ENCODE measurements around the gene ELMOD1. TPM values are rescaled to one million over a fixed set of nuclear protein-coding genes. Genes with fewer than 3 reads are reported as not detected.
A peak's percentile ranks its signal among the peaks of the same experiment; 100 is the strongest.

Gene ELMOD1
- polyA plus RNA-seq, 3 donors from 2014 or later = not detected

GRCh38 chr11:107675902-107676301, 85.0 kb downstream of the ELMOD1 start:
- Mint-ChIP-seq H3K9me3 (peaks cover 0 to 1% (median 0%) of the 10 kb centered on the region in 6 donors), H3K27ac (no peak overlapping the region), H3K36me3 (no peaks in the 10 kb centered on the region), H3K27me3 (ENCODE audit: low read depth in 3 of 3) (peaks cover 0 to 7% (median 2%) of the 10 kb centered on the region in 3 donors), H3K4me3 (no peak overlapping the region), H3K4me1 (no peaks in the 10 kb centered on the region)
- no peak for DNase-seq

GRCh38 chr11:107676336-107677057, 85.5 kb downstream of the ELMOD1 start:
- Mint-ChIP-seq H3K4me1 (no peaks in the 10 kb centered on the region), H3K4me3 (no peak overlapping the region), H3K9me3 (peaks cover 0 to 1% (median 0%) of the 10 kb centered on the region in 6 donors), H3K27ac (no peak overlapping the region), H3K36me3 (no peaks in the 10 kb centered on the region), H3K27me3 (ENCODE audit: low read depth in 3 of 3) (peaks cover 0 to 7% (median 2%) of the 10 kb centered on the region in 3 donors)
- DNase-seq = no peak

- H3K4me1 Mint-ChIP-seq = no peaks in the 10 kb centered on the region
- peaks cover 0 to 9% (median 0%) of the 10 kb centered on the region in 3 donors for H3K27me3 Mint-ChIP-seq (ENCODE audit: low read depth in 3 of 3)
- H3K36me3 Mint-ChIP-seq = no peaks in the 10 kb centered on the region
- H3K4me3 Mint-ChIP-seq = no peak overlapping the region
- H3K27ac Mint-ChIP-seq = no peak overlapping the region
- no peak for DNase-seq
- no peaks in the 10 kb centered on the region for H3K9me3 Mint-ChIP-seq
These were observed 87.1 kb downstream of the ELMOD1 start for GRCh38 chr11:107677924-107678631.

- peaks cover 0 to 9% (median 0%) of the 10 kb centered on the region in 3 donors for H3K27me3 Mint-ChIP-seq (ENCODE audit: low read depth in 3 of 3)
- no peak overlapping the region for H3K4me3 Mint-ChIP-seq
- no peaks in the 10 kb centered on the region for H3K4me1 Mint-ChIP-seq
- DNase-seq = no peak
- no peaks in the 10 kb centered on the region for H3K9me3 Mint-ChIP-seq
- H3K27ac Mint-ChIP-seq = no peak overlapping the region
- H3K36me3 Mint-ChIP-seq = no peaks in the 10 kb centered on the region
These were observed 87.7 kb downstream of the ELMOD1 start for GRCh38 chr11:107678632-107678971.

GRCh38 chr11:107679255-107680024, 88.5 kb downstream of the ELMOD1 start:
- no peak overlapping the region for H3K4me3 Mint-ChIP-seq
- H3K4me1 Mint-ChIP-seq = no peaks in the 10 kb centered on the region
- H3K9me3 Mint-ChIP-seq = no peaks in the 10 kb centered on the region
- H3K27ac Mint-ChIP-seq = no peak overlapping the region
- H3K27me3 Mint-ChIP-seq (ENCODE audit: low read depth in 3 of 3) = peaks cover 0 to 9% (median 0%) of the 10 kb centered on the region in 3 donors
- DNase-seq = no peak
- no peaks in the 10 kb centered on the region for H3K36me3 Mint-ChIP-seq

GRCh38 chr11:107682171-107682570, 91.2 kb downstream of the ELMOD1 start:
- DNase-seq = no peak
- Mint-ChIP-seq H3K4me1 (no peaks in the 10 kb centered on the region), H3K36me3 (no peaks in the 10 kb centered on the region), H3K27me3 (ENCODE audit: low read depth in 3 of 3) (peaks cover 0 to 9% (median 0%) of the 10 kb centered on the region in 3 donors), H3K4me3 (no peak overlapping the region), H3K27ac (no peak overlapping the region), H3K9me3 (no peaks in the 10 kb centered on the region)

- Mint-ChIP-seq H3K27ac (no peak overlapping the region), H3K4me1 (no peaks in the 10 kb centered on the region), H3K4me3 (no peak overlapping the region), H3K9me3 (no peaks in the 10 kb centered on the region), H3K36me3 (no peaks in the 10 kb centered on the region), H3K27me3 (ENCODE audit: low read depth in 3 of 3) (peaks cover 0 to 9% (median 0%) of the 10 kb centered on the region in 3 donors)
- DNase-seq = no peak
These were observed 91.6 kb downstream of the ELMOD1 start for GRCh38 chr11:107682572-107682971.

GRCh38 chr11:107683061-107683460, 92.1 kb downstream of the ELMOD1 start:
- Mint-ChIP-seq H3K27ac (no peak overlapping the region), H3K36me3 (no peaks in the 10 kb centered on the region), H3K4me1 (no peaks in the 10 kb centered on the region), H3K4me3 (no peak overlapping the region), H3K27me3 (ENCODE audit: low read depth in 3 of 3) (peaks cover 0 to 9% (median 0%) of the 10 kb centered on the region in 3 donors), H3K9me3 (no peaks in the 10 kb centered on the region)
- DNase-seq = no peak

GRCh38 chr11:107683807-107684206, 92.9 kb downstream of the ELMOD1 start:
- H3K4me1 Mint-ChIP-seq = no peaks in the 10 kb centered on the region
- H3K9me3 Mint-ChIP-seq = no peaks in the 10 kb centered on the region
- H3K27ac Mint-ChIP-seq = no peak overlapping the region
- no peak for DNase-seq
- no peak overlapping the region for H3K4me3 Mint-ChIP-seq
- peaks cover 0 to 6% (median 0%) of the 10 kb centered on the region in 3 donors for H3K27me3 Mint-ChIP-seq (ENCODE audit: low read depth in 3 of 3)
- H3K36me3 Mint-ChIP-seq = no peaks in the 10 kb centered on the region

GRCh38 chr11:107688322-107688918, 97.5 kb downstream of the ELMOD1 start:
- Mint-ChIP-seq H3K4me1 (no peaks in the 10 kb centered on the region), H3K27me3 (ENCODE audit: low read depth in 3 of 3) (peaks cover 0 to 14% (median 6%) of the 10 kb centered on the region in 3 donors), H3K9me3 (peaks cover 0 to 3% (median 0%) of the 10 kb centered on the region in 6 donors), H3K27ac (no peak overlapping the region), H3K36me3 (no peaks in the 10 kb centered on the region), H3K4me3 (no peak overlapping the region)
- no peak for DNase-seq

GRCh38 chr11:107689317-107690202, 98.6 kb downstream of the ELMOD1 start:
- peak; percentile 5 to 16 (median 8) for DNase-seq
- Mint-ChIP-seq H3K4me1 (no peaks in the 10 kb centered on the region), H3K27me3 (ENCODE audit: low read depth in 3 of 3) (peaks cover 0 to 14% (median 6%) of the 10 kb centered on the region in 3 donors), H3K27ac (no peak overlapping the region), H3K4me3 (no peak overlapping the region), H3K9me3 (peaks cover 0 to 3% (median 0%) of the 10 kb centered on the region in 6 donors), H3K36me3 (no peaks in the 10 kb centered on the region)

GRCh38 chr11:107691000-107691750, 100.2 kb downstream of the ELMOD1 start:
- no peaks in the 10 kb centered on the region for H3K4me1 Mint-ChIP-seq
- peaks cover 0 to 14% (median 6%) of the 10 kb centered on the region in 3 donors for H3K27me3 Mint-ChIP-seq (ENCODE audit: low read depth in 3 of 3)
- H3K4me3 Mint-ChIP-seq = no peak overlapping the region
- DNase-seq = no peak
- H3K36me3 Mint-ChIP-seq = no peaks in the 10 kb centered on the region
- peaks cover 0 to 3% (median 0%) of the 10 kb centered on the region in 6 donors for H3K9me3 Mint-ChIP-seq
- no peak overlapping the region for H3K27ac Mint-ChIP-seq

Data from immature natural killer cell (primary cell).